GM18505 (cell line): ENCODE results near the gene SRC.

Experiments used
- ATAC-seq: cut with Tn5 transposase; IDR thresholded peaks from one replicate; pipeline ENCODE4 v1.9.1; 2021; ENCODE audit not compliant: unreplicated experiment
- POLR2A ChIP-seq: IDR thresholded peaks from 4 replicates; pipeline ENCODE4 v1.6.1; 2011; ENCODE audit warnings: borderline replicate concordance; ENCODE audit not compliant: insufficient read depth, insufficient read length; ENCODE audit errors: extremely low read depth

SRC gene

GRCh38 chr20:37454636-37455385 lies 108.9 kb downstream of the SRC start:
- no peak for TF ChIP-seq POLR2A
- no peak for ATAC-seq
